Fibroblast of peridontal ligament (primary cell): ENCODE measurements around the gene INO80B.

Source experiments
- DNase-seq: peaks from one replicate; pipeline ENCODE4 v3.0.0-alpha.2; 2010; ENCODE audit errors: extremely low read depth

INO80B gene

GRCh38 chr2:74502147-74502719 lies 47.3 kb downstream of the INO80B start:
- no peak for DNase-seq

- peak; percentile 71 for DNase-seq
Measured at GRCh38 chr2:74502720-74503505, 48.0 kb downstream of the INO80B start.

GRCh38 chr2:74503506-74504475 lies 48.9 kb downstream of the INO80B start:
- no peak for DNase-seq

- no peak for DNase-seq
Measured at GRCh38 chr2:74504591-74504990, 49.7 kb downstream of the INO80B start.

GRCh38 chr2:74505448-74506246 lies 50.8 kb downstream of the INO80B start:
- DNase-seq, result no peak

- peak; percentile 98 for DNase-seq
Measured at GRCh38 chr2:74507145-74507925, 52.4 kb downstream of the INO80B start, which contains the start of gene PCGF1. PCGF1 (minus strand) TSS chr2:74507695; CDS start chr2:74507668, 27 bp downstream.
